Caco-2 (cell line): ENCODE measurements around the gene CTNND2. TPM values are rescaled to one million over a fixed set of nuclear protein-coding genes. Genes with fewer than 3 reads are reported as not detected.
A peak's percentile ranks its signal among the peaks of the same experiment; 100 is the strongest.

Experiments
- BruUV-seq: library from RNA; stranded (reverse); fragments of 400-500 nt; replicated peaks from 2 replicates; lab custom pipeline; 2021; lab: Mats Ljungman, UMichigan
- CTCF ChIA-PET: fragments of 300-600 bp; sonication (Branson Sonifier 250); formaldehyde crosslinking; loops from one replicate; lab custom pipeline; 2022; ENCODE audit warnings: antibody characterized with exemption; lab: Charles Lee
- POLR2A ChIA-PET: fragments of 300-600 bp; sonication (Branson Sonifier 250); formaldehyde crosslinking; loops from one replicate; lab custom pipeline; 2022; ENCODE audit warnings: antibody characterized with exemption; lab: Charles Lee
- DNase-seq, 2 experiments: peaks; one replicate each; pipeline versions ENCODE4 v3.0.0 to v3.0.0-alpha.2; 2020 to 2022
- H3K27me3 ChIP-seq: replicated peaks from 2 replicates; pipeline ENCODE4 v1.6.0; 2011; ENCODE audit warnings: low read length; ENCODE audit not compliant: control insufficient read depth, insufficient read depth
- H3K36me3 ChIP-seq: 2 replicates; pipeline ENCODE4 v1.5.1; 2011; ENCODE audit warnings: low read length; ENCODE audit not compliant: control insufficient read depth, insufficient read depth
- H3K4me1 ChIP-seq: fragments of 250-450 bp; sonication (Bioruptor Pico); 2 replicates; pipeline ENCODE4 v1.5.1; 2020; ENCODE audit warnings: mild to moderate bottlenecking
- H3K4me3 ChIP-seq: 2 replicates; pipeline ENCODE4 v1.5.1; 2011; ENCODE audit warnings: low read depth, mild to moderate bottlenecking, control low read depth, low read length
- H3K9me3 ChIP-seq: fragments of 250-450 bp; sonication (Bioruptor Pico); 2 replicates; pipeline ENCODE4 v1.5.1; 2020; ENCODE audit warnings: mild to moderate bottlenecking, moderate library complexity
- H3K27ac Mint-ChIP-seq: one replicate; pipeline ENCODE4 v1.8.0; 2022; ENCODE audit warnings: mixed read lengths; ENCODE audit not compliant: unreplicated experiment
- H3K27me3 Mint-ChIP-seq: one replicate; pipeline ENCODE4 v1.8.0; 2022; ENCODE audit warnings: mixed read lengths; ENCODE audit not compliant: insufficient read depth, unreplicated experiment
- H3K36me3 Mint-ChIP-seq: one replicate; pipeline ENCODE4 v1.8.0; 2022; ENCODE audit warnings: mild to moderate bottlenecking, mixed read lengths; ENCODE audit not compliant: insufficient read depth, unreplicated experiment
- H3K4me1 Mint-ChIP-seq: one replicate; pipeline ENCODE4 v1.8.0; 2022; ENCODE audit warnings: low read depth, mixed read lengths; ENCODE audit not compliant: unreplicated experiment
- H3K4me3 Mint-ChIP-seq: one replicate; pipeline ENCODE4 v1.8.0; 2022; ENCODE audit warnings: mild to moderate bottlenecking, moderate library complexity, mixed read lengths; ENCODE audit not compliant: unreplicated experiment
- H3K9me3 Mint-ChIP-seq: one replicate; pipeline ENCODE4 v1.8.0; 2022; ENCODE audit warnings: mixed read lengths; ENCODE audit not compliant: unreplicated experiment
- intact Hi-C: fragments of 100-400 bp; cut with micrococcal nuclease; formaldehyde crosslinking; loops from one replicate; pipeline ENCODE4 v1.10.0; 2022; ENCODE audit not compliant: unreplicated experiment
- total RNA-seq: library from RNA; stranded (reverse); gene quantifications from 2 replicates; pipeline ENCODE4 v1.2.3, GENCODE V29; 2022
- TF ChIP-seq, protein P1 (sequence below), 2 experiments: fragments of 200-600 bp in 1 of 2; IDR thresholded peaks; 1 replicate in 1 of 2; 2 replicates in 1 of 2; pipeline versions ENCODE4 v1.5.1 to v1.8.0; 2011 to 2022; ENCODE audit warnings: antibody characterized with exemption in 1 of 2, control low read depth in 1 of 2, inconsistent platforms in 1 of 2, low read depth in 1 of 2, low read length in 1 of 2, mild to moderate bottlenecking in 1 of 2, moderate library complexity in 1 of 2; ENCODE audit not compliant: insufficient read depth in 1 of 2, severe bottlenecking in 1 of 2, unreplicated experiment in 1 of 2

CTNND2 gene
- total RNA-seq, 1 experiment from 2014 or later: 0.32 TPM

DNA sequence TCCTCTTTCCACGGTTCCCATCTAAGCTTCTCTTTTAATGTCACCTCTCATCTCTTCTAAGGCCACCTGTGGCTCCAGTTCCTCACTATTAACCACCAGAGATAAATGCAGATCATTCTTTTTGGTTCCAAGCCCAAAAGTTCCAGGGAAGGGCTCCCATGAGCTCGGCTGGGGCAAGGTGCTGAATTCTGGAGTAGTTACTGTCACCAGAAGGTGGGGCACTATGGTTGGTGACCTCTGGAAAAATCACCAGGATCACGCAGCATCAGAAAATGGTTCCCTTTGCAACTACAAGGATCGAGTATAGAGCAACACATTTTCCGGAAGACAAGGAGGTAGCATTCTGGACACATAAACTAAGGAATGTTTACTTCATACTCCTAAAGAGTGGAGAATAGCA is 614.5 kb downstream of the CTNND2 start:
- TF ChIP-seq, protein P1, sequence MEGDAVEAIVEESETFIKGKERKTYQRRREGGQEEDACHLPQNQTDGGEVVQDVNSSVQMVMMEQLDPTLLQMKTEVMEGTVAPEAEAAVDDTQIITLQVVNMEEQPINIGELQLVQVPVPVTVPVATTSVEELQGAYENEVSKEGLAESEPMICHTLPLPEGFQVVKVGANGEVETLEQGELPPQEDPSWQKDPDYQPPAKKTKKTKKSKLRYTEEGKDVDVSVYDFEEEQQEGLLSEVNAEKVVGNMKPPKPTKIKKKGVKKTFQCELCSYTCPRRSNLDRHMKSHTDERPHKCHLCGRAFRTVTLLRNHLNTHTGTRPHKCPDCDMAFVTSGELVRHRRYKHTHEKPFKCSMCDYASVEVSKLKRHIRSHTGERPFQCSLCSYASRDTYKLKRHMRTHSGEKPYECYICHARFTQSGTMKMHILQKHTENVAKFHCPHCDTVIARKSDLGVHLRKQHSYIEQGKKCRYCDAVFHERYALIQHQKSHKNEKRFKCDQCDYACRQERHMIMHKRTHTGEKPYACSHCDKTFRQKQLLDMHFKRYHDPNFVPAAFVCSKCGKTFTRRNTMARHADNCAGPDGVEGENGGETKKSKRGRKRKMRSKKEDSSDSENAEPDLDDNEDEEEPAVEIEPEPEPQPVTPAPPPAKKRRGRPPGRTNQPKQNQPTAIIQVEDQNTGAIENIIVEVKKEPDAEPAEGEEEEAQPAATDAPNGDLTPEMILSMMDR (IDR thresholded peaks at IDR 0.05; ENCODE audit: insufficient read depth in 1 of 2, low read depth in 1 of 2, low read length in 1 of 2, severe bottlenecking in 1 of 2, unreplicated experiment in 1 of 2): peak in 1 of 2 experiments; percentile 15
- no peaks in the 10 kb centered on the region for H3K9me3 Mint-ChIP-seq
- H3K27ac Mint-ChIP-seq: no peak overlapping the region
- H3K4me1 Mint-ChIP-seq: peaks cover 7% of the 10 kb centered on the region
- no peak for DNase-seq
- no peaks in the 10 kb centered on the region for H3K36me3 ChIP-seq
- ChIA-PET POLR2A (no interaction called here), CTCF (no interaction called here)
- H3K27me3 ChIP-seq: no peaks in the 10 kb centered on the region
- H3K4me1 ChIP-seq: peaks cover 7% of the 10 kb centered on the region
- H3K4me3 ChIP-seq: no peak overlapping the region
- no peaks in the 10 kb centered on the region for H3K36me3 Mint-ChIP-seq
- H3K27me3 Mint-ChIP-seq: no peaks in the 10 kb centered on the region
- H3K4me3 Mint-ChIP-seq: no peak overlapping the region
- no peaks in the 10 kb centered on the region for H3K9me3 ChIP-seq
- intact Hi-C loops: loop anchor here (5.0 kb wide), 2 partner anchors 43 to 328 kb away; no protein-coding TSS in a partner anchor
- BruUV-seq: no TSS peak

DNA sequence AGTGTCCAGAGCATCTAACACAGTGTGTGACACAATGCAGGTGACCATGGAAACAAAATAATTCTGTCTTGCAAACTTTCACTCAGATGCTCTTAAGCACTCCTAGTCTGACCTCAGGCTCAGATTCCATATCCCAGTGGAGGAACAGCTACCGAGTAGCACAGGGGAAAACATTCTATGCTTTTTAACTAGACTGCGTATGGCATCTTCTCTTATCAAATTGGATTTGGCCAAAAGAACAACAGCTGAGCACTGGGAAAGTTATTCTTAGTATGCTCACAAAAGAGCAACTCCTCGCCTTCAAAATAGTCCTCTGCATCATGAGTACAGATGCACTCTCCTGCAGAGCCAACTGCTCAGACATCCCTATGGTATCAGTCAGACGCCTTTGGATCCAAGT is 615.0 kb downstream of the CTNND2 start:
- H3K27me3 ChIP-seq: no peaks in the 10 kb centered on the region
- H3K4me3 ChIP-seq: no peak overlapping the region
- no peaks in the 10 kb centered on the region for H3K9me3 ChIP-seq
- ChIA-PET CTCF (no interaction called here), POLR2A (no interaction called here)
- TF ChIP-seq, protein P1 (IDR thresholded peaks at IDR 0.05; ENCODE audit: insufficient read depth in 1 of 2, low read depth in 1 of 2, low read length in 1 of 2, severe bottlenecking in 1 of 2, unreplicated experiment in 1 of 2): no peak
- Mint-ChIP-seq H3K4me1 (peaks cover 7% of the 10 kb centered on the region), H3K27me3 (no peaks in the 10 kb centered on the region), H3K36me3 (no peaks in the 10 kb centered on the region), H3K9me3 (no peaks in the 10 kb centered on the region), H3K27ac (peak overlapping the region; percentile 16), H3K4me3 (no peak overlapping the region)
- no TSS peak for BruUV-seq
- intact Hi-C loops: no loop called here
- peaks cover 7% of the 10 kb centered on the region for H3K4me1 ChIP-seq
- H3K36me3 ChIP-seq: no peaks in the 10 kb centered on the region
- DNase-seq: no peak

DNA sequence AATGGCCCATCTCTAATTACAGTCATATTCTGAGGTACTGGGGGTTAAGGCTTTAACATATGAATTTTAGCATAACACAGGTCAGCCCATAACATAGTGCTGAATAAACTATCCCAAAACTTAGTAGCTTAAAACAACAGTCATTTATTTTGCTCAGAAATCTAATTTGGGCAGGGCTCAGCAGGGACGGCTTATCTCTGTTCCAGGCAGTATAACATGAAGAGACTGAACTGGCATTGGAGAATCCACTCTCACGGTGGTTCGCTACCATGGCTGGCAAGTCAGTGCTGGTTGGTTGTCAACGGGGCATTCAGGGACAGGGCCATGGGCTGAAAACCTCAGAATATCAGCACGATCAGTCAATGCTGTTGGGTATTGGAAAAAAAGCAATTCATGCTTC is 622.4 kb downstream of the CTNND2 start:
- Histone ChIP-seq H3K9me3 (no peaks in the 10 kb centered on the region), H3K36me3 (no peaks in the 10 kb centered on the region), H3K27me3 (no peaks in the 10 kb centered on the region), H3K4me1 (no peaks in the 10 kb centered on the region), H3K4me3 (no peak overlapping the region)
- Mint-ChIP-seq H3K36me3 (no peaks in the 10 kb centered on the region), H3K9me3 (peaks cover 8% of the 10 kb centered on the region), H3K4me3 (no peak overlapping the region), H3K27ac (no peak overlapping the region), H3K4me1 (no peaks in the 10 kb centered on the region), H3K27me3 (no peaks in the 10 kb centered on the region)
- intact Hi-C loops: no loop called here
- ChIA-PET CTCF (no interaction called here), POLR2A (no interaction called here)
- no TSS peak for BruUV-seq
- TF ChIP-seq, protein P1 (IDR thresholded peaks at IDR 0.05; ENCODE audit: insufficient read depth in 1 of 2, low read depth in 1 of 2, low read length in 1 of 2, severe bottlenecking in 1 of 2, unreplicated experiment in 1 of 2): no peak
- DNase-seq: no peak
